Measurements from ENCODE around the gene PCYT1B.
"Not testable (repeated sequence)": the region's sequence is repeated elsewhere in the genome, so short reads cannot be mapped to it uniquely, and the experiment has no call there.

PCYT1B gene

GRCh38 chrX:24647257-24648058, at the start of gene PCYT1B:
TSS of gene PCYT1B (minus strand) at chrX:24647347. CDS start at chrX:24647105, 242 bp downstream.
- no peak within 1 kb of the TSS for H3K27ac ChIP-seq
- peak within 1 kb of the TSS in 3 of 7 experiments; percentile 4 to 21 (median 17) for H3K4me3 ChIP-seq

GRCh38 chrX:24696294-24696693, 49.1 kb upstream of the PCYT1B start:
- Histone ChIP-seq H3K4me3 (no peak overlapping the region), H3K27ac (no peak overlapping the region)

- Histone ChIP-seq H3K27ac (no peak overlapping the region), H3K4me3 (peak overlapping the region in 3 of 7 experiments; percentile 56 to 65 (median 63))
Measured at GRCh38 chrX:24694825-24695224, 47.7 kb upstream of the PCYT1B start.

- peak within 1 kb of the TSS in 20 of 21 experiments; percentile 28 to 89 (median 74) for H3K27ac ChIP-seq
- H3K4me3 ChIP-seq = peak within 1 kb of the TSS; percentile 56 to 67 (median 62)
Measured at GRCh38 chrX:24693453-24694202, 46.5 kb upstream of the PCYT1B start, which contains the start of gene POLA1. TSS of gene POLA1 (plus strand) at chrX:24693918. CDS start at chrX:24693962, 44 bp downstream.

GRCh38 chrX:24692305-24692704, 45.2 kb upstream of the PCYT1B start:
- H3K4me3 ChIP-seq = no peak overlapping the region

GRCh38 chrX:24684048-24684447, 36.9 kb upstream of the PCYT1B start:
- Histone ChIP-seq H3K4me3 (no peak overlapping the region), H3K27ac (no peak overlapping the region)

More at GRCh38 chrX:24692305-24692704, 45.2 kb upstream of the PCYT1B start:
- H3K27ac ChIP-seq = no peak overlapping the region

- no peak overlapping the region for H3K27ac ChIP-seq
- H3K4me3 ChIP-seq = no peak overlapping the region
Measured at GRCh38 chrX:24682739-24683432, 35.7 kb upstream of the PCYT1B start.

- Histone ChIP-seq H3K4me3 (no peak overlapping the region), H3K27ac (no peak overlapping the region)
Measured at GRCh38 chrX:24676403-24677024, 29.4 kb upstream of the PCYT1B start.

- Histone ChIP-seq H3K4me3 (no peak overlapping the region), H3K27ac (no peak overlapping the region)
Measured at GRCh38 chrX:24673424-24673823, 26.3 kb upstream of the PCYT1B start.

GRCh38 chrX:24672701-24673190, 25.6 kb upstream of the PCYT1B start:
- no peak overlapping the region for H3K27ac ChIP-seq
- H3K4me3 ChIP-seq = no peak overlapping the region

GRCh38 chrX:24668111-24668510, 21.0 kb upstream of the PCYT1B start:
- Histone ChIP-seq H3K27ac (no peak overlapping the region), H3K4me3 (no peak overlapping the region)

GRCh38 chrX:24662352-24662751, 15.2 kb upstream of the PCYT1B start:
- Histone ChIP-seq H3K27ac (no peak overlapping the region), H3K4me3 (no peak overlapping the region)

- Histone ChIP-seq H3K4me3 (no peak overlapping the region), H3K27ac (no peak overlapping the region)
Measured at GRCh38 chrX:24661292-24661691, 14.1 kb upstream of the PCYT1B start.

GRCh38 chrX:24659646-24660045, 12.5 kb upstream of the PCYT1B start:
- Histone ChIP-seq H3K4me3 (no peak overlapping the region), H3K27ac (no peak overlapping the region)

GRCh38 chrX:24659106-24659505, 12.0 kb upstream of the PCYT1B start:
- Histone ChIP-seq H3K27ac (no peak overlapping the region), H3K4me3 (no peak overlapping the region)

GRCh38 chrX:24658421-24658820, 11.3 kb upstream of the PCYT1B start:
- Histone ChIP-seq H3K4me3 (no peak overlapping the region), H3K27ac (no peak overlapping the region)

GRCh38 chrX:24657671-24658386, 10.7 kb upstream of the PCYT1B start:
- no peak overlapping the region for H3K4me3 ChIP-seq

GRCh38 chrX:24655679-24656078, 8.5 kb upstream of the PCYT1B start:
- not testable (repeated sequence) for H3K27ac ChIP-seq, H3K4me3 ChIP-seq

More at GRCh38 chrX:24657671-24658386, 10.7 kb upstream of the PCYT1B start:
- no peak overlapping the region for H3K27ac ChIP-seq

- Histone ChIP-seq H3K27ac (no peak overlapping the region), H3K4me3 (no peak overlapping the region)
Measured at GRCh38 chrX:24651783-24652182, 4.6 kb upstream of the PCYT1B start.

All from skin epidermis (tissue), 12 donors.